KMS-11 (cell line): Measurements from ENCODE around the gene TLCD3B.

Experiments
- H2AFZ ChIP-seq: fragments of 200-600 bp; sonication (generic); 2 replicates; pipeline ENCODE4 v1.6.1; 2016; ENCODE audit warnings: antibody characterized with exemption, mixed run types, low read depth
- H3K27ac ChIP-seq: fragments of 200-600 bp; sonication (generic); 2 replicates; pipeline ENCODE4 v1.6.1; 2016; ENCODE audit warnings: mild to moderate bottlenecking, mixed run types
- H3K27me3 ChIP-seq: fragments of 200-600 bp; sonication (generic); 2 replicates; pipeline ENCODE4 v1.6.1; 2017; ENCODE audit warnings: mild to moderate bottlenecking, low read depth, mixed run types, moderate library complexity; ENCODE audit not compliant: insufficient read depth
- H3K36me3 ChIP-seq: fragments of 200-600 bp; sonication (generic); 2 replicates; pipeline ENCODE4 v1.6.1; 2017; ENCODE audit warnings: mild to moderate bottlenecking, mixed run types; ENCODE audit not compliant: insufficient read depth
- H3K4me1 ChIP-seq: fragments of 200-600 bp; sonication (generic); 2 replicates; pipeline ENCODE4 v1.6.1; 2016; ENCODE audit warnings: mild to moderate bottlenecking, low read depth, mixed run types; ENCODE audit not compliant: poor library complexity, severe bottlenecking
- H3K4me2 ChIP-seq: fragments of 200-600 bp; sonication (generic); 2 replicates; pipeline ENCODE4 v1.7.0; 2016; ENCODE audit warnings: mild to moderate bottlenecking, mixed run types
- H3K4me3 ChIP-seq: fragments of 200-600 bp; sonication (generic); IDR thresholded peaks from 2 replicates; pipeline ENCODE4 v1.6.1; 2017; ENCODE audit warnings: low read depth, low read length, mixed read lengths; ENCODE audit not compliant: insufficient read depth
- H3K79me2 ChIP-seq: fragments of 200-600 bp; sonication (generic); 2 replicates; pipeline ENCODE4 v1.6.1; 2016; ENCODE audit warnings: low read depth, mixed run types; ENCODE audit not compliant: insufficient read depth
- H3K9ac ChIP-seq: fragments of 200-600 bp; sonication (generic); 2 replicates; pipeline ENCODE4 v1.6.1; 2016; ENCODE audit warnings: mild to moderate bottlenecking, mixed run types
- H4K20me1 ChIP-seq: fragments of 200-600 bp; sonication (generic); 2 replicates; pipeline ENCODE4 v1.6.1; 2016; ENCODE audit warnings: mild to moderate bottlenecking, mixed run types; ENCODE audit not compliant: insufficient read depth
- CTCF ChIP-seq: fragments of 200-600 bp; sonication (generic); conservative IDR thresholded peaks from 2 replicates; pipeline ENCODE4 v1.6.1; 2017; ENCODE audit warnings: low read depth, mild to moderate bottlenecking, antibody characterized with exemption, low read length, moderate library complexity, mixed read lengths

TLCD3B gene

GRCh38 chr16:30030841-30031413 lies at the start of gene TLCD3B:
Gene TLCD3B (minus strand): TSS chr16:30031271. CDS start chr16:30030527, 744 bp downstream.
- TF ChIP-seq CTCF: no peak
- peaks cover 72% of the 10 kb centered on the region for H3K27me3 ChIP-seq
- H4K20me1 ChIP-seq: no peaks in the 10 kb centered on the region
- no peak within 1 kb of the TSS for H3K4me2 ChIP-seq
- no peak within 1 kb of the TSS for H3K9ac ChIP-seq
- H3K79me2 ChIP-seq: no peaks in the 10 kb centered on the region
- peaks cover 3% of the 10 kb centered on the region for H3K4me1 ChIP-seq
- H3K27ac ChIP-seq: no peak within 1 kb of the TSS
- no peak within 1 kb of the TSS for H2AFZ ChIP-seq
- no peak within 1 kb of the TSS for H3K4me3 ChIP-seq
- no peaks in the 10 kb centered on the region for H3K36me3 ChIP-seq

GRCh38 chr16:30079480-30079879 lies 48.4 kb upstream of the TLCD3B start:
- H3K27ac ChIP-seq: no peak overlapping the region
- no peak overlapping the region for H3K4me3 ChIP-seq
- no peaks in the 10 kb centered on the region for H4K20me1 ChIP-seq
- peaks cover 3% of the 10 kb centered on the region; the same call in 1 of the 2 replicates for H3K36me3 ChIP-seq
- peaks cover 20% of the 10 kb centered on the region for H3K4me1 ChIP-seq
- no peak overlapping the region for H2AFZ ChIP-seq
- H3K9ac ChIP-seq: no peak overlapping the region
- H3K27me3 ChIP-seq: no peaks in the 10 kb centered on the region
- no peak for TF ChIP-seq CTCF
- peaks cover 39% of the 10 kb centered on the region for H3K79me2 ChIP-seq
- H3K4me2 ChIP-seq: no peak overlapping the region

GRCh38 chr16:30078744-30079143 lies 47.7 kb upstream of the TLCD3B start:
- Histone ChIP-seq H3K79me2 (peaks cover 39% of the 10 kb centered on the region), H2AFZ (no peak overlapping the region), H4K20me1 (no peaks in the 10 kb centered on the region), H3K36me3 (peaks cover 3% of the 10 kb centered on the region; the same call in 1 of the 2 replicates), H3K27me3 (no peaks in the 10 kb centered on the region), H3K9ac (no peak overlapping the region), H3K4me2 (no peak overlapping the region), H3K4me3 (no peak overlapping the region), H3K4me1 (peaks cover 20% of the 10 kb centered on the region), H3K27ac (no peak overlapping the region)
- no peak for TF ChIP-seq CTCF

- H3K4me1 ChIP-seq: peaks cover 20% of the 10 kb centered on the region
- no peaks in the 10 kb centered on the region for H4K20me1 ChIP-seq
- H3K27ac ChIP-seq: no peak overlapping the region
- no peak overlapping the region for H2AFZ ChIP-seq
- H3K36me3 ChIP-seq: peaks cover 3% of the 10 kb centered on the region; the same call in 1 of the 2 replicates
- peak overlapping the region; percentile 98; the same call in 1 of the 2 replicates for H3K4me2 ChIP-seq
- no peak for TF ChIP-seq CTCF
- H3K9ac ChIP-seq: no peak overlapping the region
- H3K4me3 ChIP-seq: no peak overlapping the region
- H3K27me3 ChIP-seq: no peaks in the 10 kb centered on the region
- H3K79me2 ChIP-seq: peaks cover 39% of the 10 kb centered on the region
Measured at GRCh38 chr16:30077656-30078055, 46.6 kb upstream of the TLCD3B start.
